ENCODE results near the gene COL18A1.

DNA sequence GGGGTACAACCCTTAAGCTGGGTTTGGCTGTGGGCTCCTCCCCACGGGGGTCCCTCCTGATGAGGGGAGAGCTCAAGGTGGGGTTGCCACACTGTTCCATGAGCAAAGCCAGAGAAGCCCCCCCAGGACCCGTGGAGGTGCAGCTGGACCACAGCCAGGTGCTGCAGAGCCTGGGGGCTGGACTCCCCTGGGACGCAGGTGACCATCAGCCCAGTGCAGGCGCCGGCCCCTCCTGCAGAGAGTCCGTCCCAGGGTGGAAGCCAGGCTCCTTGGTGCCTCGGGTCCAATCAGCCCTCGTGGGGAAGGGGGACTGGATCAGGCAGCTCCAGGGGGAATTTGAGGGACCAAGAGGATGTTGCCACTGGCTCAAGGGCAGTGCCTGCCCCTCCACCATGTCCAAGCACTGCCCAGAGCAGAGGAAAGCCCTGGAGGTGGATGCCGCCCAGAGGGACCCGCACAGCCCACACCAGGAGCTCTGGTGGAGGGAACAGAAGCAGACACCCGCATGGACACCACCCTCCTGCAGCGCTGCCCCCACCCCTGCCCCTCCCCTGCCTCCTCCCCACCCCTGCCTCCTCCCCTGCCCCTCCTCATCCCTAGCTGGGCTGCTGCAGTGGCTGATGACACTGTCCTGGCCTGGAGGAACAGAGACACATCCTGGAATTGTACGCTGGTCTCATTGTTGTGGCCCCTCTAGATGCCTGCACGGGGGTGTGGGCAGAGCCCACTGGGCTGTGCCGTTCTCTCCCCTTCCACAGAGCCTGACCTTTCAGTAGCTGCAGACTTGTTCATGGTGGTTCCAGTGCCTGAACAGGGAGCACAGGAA, 30.8 kb upstream of the COL18A1 start:
- no peak for TF ChIP-seq POLR2A (IDR thresholded peaks at IDR 0.05)
- TF ChIP-seq, protein P1, sequence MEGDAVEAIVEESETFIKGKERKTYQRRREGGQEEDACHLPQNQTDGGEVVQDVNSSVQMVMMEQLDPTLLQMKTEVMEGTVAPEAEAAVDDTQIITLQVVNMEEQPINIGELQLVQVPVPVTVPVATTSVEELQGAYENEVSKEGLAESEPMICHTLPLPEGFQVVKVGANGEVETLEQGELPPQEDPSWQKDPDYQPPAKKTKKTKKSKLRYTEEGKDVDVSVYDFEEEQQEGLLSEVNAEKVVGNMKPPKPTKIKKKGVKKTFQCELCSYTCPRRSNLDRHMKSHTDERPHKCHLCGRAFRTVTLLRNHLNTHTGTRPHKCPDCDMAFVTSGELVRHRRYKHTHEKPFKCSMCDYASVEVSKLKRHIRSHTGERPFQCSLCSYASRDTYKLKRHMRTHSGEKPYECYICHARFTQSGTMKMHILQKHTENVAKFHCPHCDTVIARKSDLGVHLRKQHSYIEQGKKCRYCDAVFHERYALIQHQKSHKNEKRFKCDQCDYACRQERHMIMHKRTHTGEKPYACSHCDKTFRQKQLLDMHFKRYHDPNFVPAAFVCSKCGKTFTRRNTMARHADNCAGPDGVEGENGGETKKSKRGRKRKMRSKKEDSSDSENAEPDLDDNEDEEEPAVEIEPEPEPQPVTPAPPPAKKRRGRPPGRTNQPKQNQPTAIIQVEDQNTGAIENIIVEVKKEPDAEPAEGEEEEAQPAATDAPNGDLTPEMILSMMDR (IDR thresholded peaks at IDR 0.05): no peak
